ENCODE measurements around the gene FOXO1. TPM values are rescaled to one million over a fixed set of nuclear protein-coding genes. Genes with fewer than 3 reads are reported as not detected.
"Not testable (repeated sequence)": the region's sequence is repeated elsewhere in the genome, so short reads cannot be mapped to it uniquely, and the experiment has no call there.

Gene FOXO1
- total RNA-seq (6.8 and 10.5 TPM in 2 replicates), polyA plus RNA-seq (14.0 and 24.9 TPM in 2 replicates)

GRCh38 chr13:40666045-40666932 lies at the start of gene FOXO1:
FOXO1 (minus strand) TSS chr13:40666641; CDS start chr13:40666212, 429 bp downstream.
- H3K4me3 ChIP-seq: peak within 1 kb of the TSS; percentile 93
- no peaks in the 10 kb centered on the region for H3K27me3 ChIP-seq
- peaks cover 13% of the 10 kb centered on the region for H3K4me1 ChIP-seq (ENCODE audit: low read depth)
- no peaks in the 10 kb centered on the region for H3K36me3 ChIP-seq
- H3K9me3 ChIP-seq (ENCODE audit: low read depth): no peaks in the 10 kb centered on the region
- TF ChIP-seq, protein P1, sequence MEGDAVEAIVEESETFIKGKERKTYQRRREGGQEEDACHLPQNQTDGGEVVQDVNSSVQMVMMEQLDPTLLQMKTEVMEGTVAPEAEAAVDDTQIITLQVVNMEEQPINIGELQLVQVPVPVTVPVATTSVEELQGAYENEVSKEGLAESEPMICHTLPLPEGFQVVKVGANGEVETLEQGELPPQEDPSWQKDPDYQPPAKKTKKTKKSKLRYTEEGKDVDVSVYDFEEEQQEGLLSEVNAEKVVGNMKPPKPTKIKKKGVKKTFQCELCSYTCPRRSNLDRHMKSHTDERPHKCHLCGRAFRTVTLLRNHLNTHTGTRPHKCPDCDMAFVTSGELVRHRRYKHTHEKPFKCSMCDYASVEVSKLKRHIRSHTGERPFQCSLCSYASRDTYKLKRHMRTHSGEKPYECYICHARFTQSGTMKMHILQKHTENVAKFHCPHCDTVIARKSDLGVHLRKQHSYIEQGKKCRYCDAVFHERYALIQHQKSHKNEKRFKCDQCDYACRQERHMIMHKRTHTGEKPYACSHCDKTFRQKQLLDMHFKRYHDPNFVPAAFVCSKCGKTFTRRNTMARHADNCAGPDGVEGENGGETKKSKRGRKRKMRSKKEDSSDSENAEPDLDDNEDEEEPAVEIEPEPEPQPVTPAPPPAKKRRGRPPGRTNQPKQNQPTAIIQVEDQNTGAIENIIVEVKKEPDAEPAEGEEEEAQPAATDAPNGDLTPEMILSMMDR (IDR thresholded peaks at IDR 0.05; ENCODE audit: low read depth, low read length): no peak
- DNase-seq (ENCODE audit: low read depth in 1 of 2, low spot score in 1 of 2): peak; percentile 91 to 94
- H3K27ac ChIP-seq: peak within 1 kb of the TSS; percentile 91

DNA sequence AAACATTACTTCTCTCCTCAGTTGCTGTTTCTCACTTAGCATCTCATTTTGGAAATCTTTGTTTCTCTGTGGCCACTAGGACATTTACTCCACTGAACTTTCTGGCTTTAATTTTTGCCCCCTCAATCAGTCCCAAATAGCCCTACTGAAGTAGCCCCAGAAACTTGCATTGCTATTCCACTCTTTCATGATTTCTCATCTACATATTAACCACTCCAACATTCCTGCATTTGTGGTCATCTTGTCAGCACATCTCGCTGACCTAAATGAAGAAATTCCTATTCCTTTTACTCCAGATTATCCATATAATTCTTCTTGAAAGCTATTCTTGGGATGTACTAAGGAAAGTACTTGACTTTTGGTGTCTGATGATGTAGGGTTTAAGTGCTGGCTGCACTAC lies 48.0 kb upstream of the FOXO1 start:
- H3K4me3 ChIP-seq; H3K4me1 ChIP-seq (ENCODE audit: low read depth); DNase-seq (ENCODE audit: low read depth in 1 of 2, low spot score in 1 of 2); H3K36me3 ChIP-seq; H3K27ac ChIP-seq; H3K9me3 ChIP-seq (ENCODE audit: low read depth); H3K27me3 ChIP-seq: not testable (repeated sequence)

GRCh38 chr13:40706439-40706838 lies 40.0 kb upstream of the FOXO1 start:
- H3K27ac ChIP-seq: no peak overlapping the region
- no peak overlapping the region for H3K4me3 ChIP-seq
- DNase-seq (ENCODE audit: low read depth in 1 of 2, low spot score in 1 of 2): no peak
- no peaks in the 10 kb centered on the region for H3K27me3 ChIP-seq
- no peaks in the 10 kb centered on the region for H3K9me3 ChIP-seq (ENCODE audit: low read depth)
- no peaks in the 10 kb centered on the region for H3K4me1 ChIP-seq (ENCODE audit: low read depth)
- no peaks in the 10 kb centered on the region for H3K36me3 ChIP-seq
- TF ChIP-seq, protein P1 (IDR thresholded peaks at IDR 0.05; ENCODE audit: low read depth, low read length): no peak

DNA sequence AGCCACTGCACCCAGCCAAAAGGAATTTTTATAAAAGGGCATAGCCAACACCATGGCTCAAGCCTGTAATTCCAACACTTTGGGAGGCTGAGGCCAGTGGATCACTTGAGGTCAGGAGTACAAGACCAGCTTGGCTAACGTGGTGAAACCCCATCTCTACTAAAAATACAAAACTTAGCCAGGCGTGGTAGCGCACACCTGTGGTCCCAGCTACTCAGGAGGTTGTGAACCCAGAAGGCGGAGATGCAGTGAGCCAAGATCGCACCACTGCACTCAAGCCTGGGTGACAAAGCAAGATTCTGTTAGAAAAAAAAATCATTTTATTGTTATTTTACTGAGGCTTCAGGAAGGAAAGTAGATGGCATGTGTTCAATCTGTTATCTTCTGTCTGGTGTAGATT lies 31.3 kb upstream of the FOXO1 start:
- no peak for DNase-seq (ENCODE audit: low read depth in 1 of 2, low spot score in 1 of 2)
- Histone ChIP-seq H3K36me3 (no peaks in the 10 kb centered on the region), H3K27me3 (no peaks in the 10 kb centered on the region), H3K9me3 (ENCODE audit: low read depth) (no peaks in the 10 kb centered on the region), H3K4me1 (ENCODE audit: low read depth) (no peaks in the 10 kb centered on the region), H3K4me3 (no peak overlapping the region), H3K27ac (no peak overlapping the region)
- TF ChIP-seq, protein P1 (IDR thresholded peaks at IDR 0.05; ENCODE audit: low read depth, low read length): no peak

DNA sequence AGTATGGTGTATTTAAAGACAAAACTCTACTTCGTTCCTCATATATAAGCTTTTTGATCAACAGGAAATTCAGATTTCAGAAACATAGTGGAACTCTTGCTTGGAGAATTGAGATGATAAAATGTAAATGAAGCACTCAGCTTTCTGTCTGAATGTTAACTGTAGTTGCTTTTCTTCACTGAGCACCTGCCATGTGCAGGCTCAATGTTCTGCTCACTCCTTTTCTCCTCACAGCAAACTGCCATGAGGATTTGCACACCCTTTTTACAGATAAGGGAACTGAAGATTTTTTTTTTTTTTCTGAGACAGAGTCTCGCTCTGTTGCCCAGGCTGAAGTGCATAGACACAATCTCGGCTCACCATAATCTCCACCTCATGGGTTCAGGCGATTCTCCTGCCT lies 28.0 kb upstream of the FOXO1 start:
- no peaks in the 10 kb centered on the region for H3K9me3 ChIP-seq (ENCODE audit: low read depth)
- H3K27me3 ChIP-seq: no peaks in the 10 kb centered on the region
- no peaks in the 10 kb centered on the region for H3K4me1 ChIP-seq (ENCODE audit: low read depth)
- TF ChIP-seq, protein P1 (IDR thresholded peaks at IDR 0.05; ENCODE audit: low read depth, low read length): no peak
- no peaks in the 10 kb centered on the region for H3K36me3 ChIP-seq
- no peak overlapping the region for H3K27ac ChIP-seq
- DNase-seq (ENCODE audit: low read depth in 1 of 2, low spot score in 1 of 2): no peak
- no peak overlapping the region for H3K4me3 ChIP-seq

DNA sequence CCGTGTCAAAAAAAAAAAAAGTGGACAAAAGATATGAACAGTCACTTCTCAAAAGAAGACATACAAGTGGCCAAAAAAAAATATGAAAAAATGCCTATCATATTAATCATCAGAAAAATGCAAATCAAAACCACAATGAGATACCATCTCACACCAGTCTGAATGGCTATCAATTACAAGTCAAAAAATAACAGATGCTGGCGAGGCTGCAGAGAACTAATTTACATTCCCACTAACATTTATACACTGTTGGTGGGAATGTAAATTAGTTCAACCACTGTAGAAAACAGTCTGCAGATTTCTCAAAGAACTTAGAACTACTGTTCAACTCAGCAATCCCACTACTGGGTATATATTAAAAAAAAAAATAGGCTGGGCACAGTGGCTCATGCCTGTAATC lies 26.5 kb upstream of the FOXO1 start:
- TF ChIP-seq, protein P1 (IDR thresholded peaks at IDR 0.05; ENCODE audit: low read depth, low read length): no peak
- DNase-seq (ENCODE audit: low read depth in 1 of 2, low spot score in 1 of 2): peak in 1 of 2 donors; percentile 10

More for the DNA sequence above, 26.5 kb upstream of the FOXO1 start:
- H3K27me3 ChIP-seq: no peaks in the 10 kb centered on the region
- H3K4me3 ChIP-seq: no peak overlapping the region
- no peaks in the 10 kb centered on the region for H3K4me1 ChIP-seq (ENCODE audit: low read depth)
- H3K36me3 ChIP-seq: no peaks in the 10 kb centered on the region
- H3K9me3 ChIP-seq (ENCODE audit: low read depth): no peaks in the 10 kb centered on the region
- H3K27ac ChIP-seq: no peak overlapping the region
